NB4 (cell line): Measurements from ENCODE around the gene CYTH3.
"Not testable (repeated sequence)": the region's sequence is repeated elsewhere in the genome, so short reads cannot be mapped to it uniquely, and the experiment has no call there.

ENCODE experiments used
- DNase-seq: peaks from one replicate; pipeline ENCODE4 v3.0.0; 2010; ENCODE audit warnings: low read depth
- H3K4me3 ChIP-seq: one replicate; pipeline ENCODE4 v1.5.1; 2011; ENCODE audit warnings: mild to moderate bottlenecking, low read depth, low read length, moderate library complexity
- MYC ChIP-seq: IDR thresholded peaks from 2 replicates; pipeline ENCODE4 v1.6.1; 2011; ENCODE audit warnings: low read depth, low read length
- POLR2A ChIP-seq: IDR thresholded peaks from 2 replicates; pipeline ENCODE4 v1.6.1; 2011; ENCODE audit warnings: mild to moderate bottlenecking; ENCODE audit not compliant: insufficient read length; ENCODE audit errors: extremely low read depth
- TF ChIP-seq, protein P1 (sequence below): IDR thresholded peaks from one replicate; pipeline ENCODE4 v1.5.1; 2012; ENCODE audit warnings: low read depth, low read length
- TF ChIP-seq, protein P2 (sequence below): IDR thresholded peaks from 2 replicates; pipeline ENCODE4 v1.6.1; 2011; ENCODE audit warnings: low read depth, low read length

CYTH3 gene

DNA sequence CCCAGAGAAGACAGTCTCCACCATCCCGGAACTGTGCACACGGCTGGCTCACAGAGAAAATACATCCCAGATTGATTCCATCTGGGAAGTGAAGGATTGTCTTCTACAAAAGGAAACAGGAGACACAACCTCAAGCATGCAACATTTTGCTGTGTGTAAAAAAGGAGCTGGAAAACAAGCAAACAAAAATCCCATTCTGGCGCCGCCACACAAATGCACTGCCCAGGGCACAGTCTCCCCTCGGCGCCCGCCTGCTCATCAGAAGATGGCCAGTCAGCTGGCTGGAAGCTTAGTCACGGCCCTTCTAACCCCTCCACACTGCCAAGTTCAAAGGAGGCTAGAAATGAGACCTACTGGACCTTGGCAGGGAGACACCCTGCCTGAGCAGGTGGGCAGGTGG, 14.1 kb upstream of the CYTH3 start:
- no peak for TF ChIP-seq MYC
- TF ChIP-seq, protein P1, sequence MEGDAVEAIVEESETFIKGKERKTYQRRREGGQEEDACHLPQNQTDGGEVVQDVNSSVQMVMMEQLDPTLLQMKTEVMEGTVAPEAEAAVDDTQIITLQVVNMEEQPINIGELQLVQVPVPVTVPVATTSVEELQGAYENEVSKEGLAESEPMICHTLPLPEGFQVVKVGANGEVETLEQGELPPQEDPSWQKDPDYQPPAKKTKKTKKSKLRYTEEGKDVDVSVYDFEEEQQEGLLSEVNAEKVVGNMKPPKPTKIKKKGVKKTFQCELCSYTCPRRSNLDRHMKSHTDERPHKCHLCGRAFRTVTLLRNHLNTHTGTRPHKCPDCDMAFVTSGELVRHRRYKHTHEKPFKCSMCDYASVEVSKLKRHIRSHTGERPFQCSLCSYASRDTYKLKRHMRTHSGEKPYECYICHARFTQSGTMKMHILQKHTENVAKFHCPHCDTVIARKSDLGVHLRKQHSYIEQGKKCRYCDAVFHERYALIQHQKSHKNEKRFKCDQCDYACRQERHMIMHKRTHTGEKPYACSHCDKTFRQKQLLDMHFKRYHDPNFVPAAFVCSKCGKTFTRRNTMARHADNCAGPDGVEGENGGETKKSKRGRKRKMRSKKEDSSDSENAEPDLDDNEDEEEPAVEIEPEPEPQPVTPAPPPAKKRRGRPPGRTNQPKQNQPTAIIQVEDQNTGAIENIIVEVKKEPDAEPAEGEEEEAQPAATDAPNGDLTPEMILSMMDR: no peak
- TF ChIP-seq, protein P2, sequence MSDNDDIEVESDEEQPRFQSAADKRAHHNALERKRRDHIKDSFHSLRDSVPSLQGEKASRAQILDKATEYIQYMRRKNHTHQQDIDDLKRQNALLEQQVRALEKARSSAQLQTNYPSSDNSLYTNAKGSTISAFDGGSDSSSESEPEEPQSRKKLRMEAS: no peak
- TF ChIP-seq POLR2A: no peak
- H3K4me3 ChIP-seq: no peak overlapping the region
- no peak for DNase-seq

DNA sequence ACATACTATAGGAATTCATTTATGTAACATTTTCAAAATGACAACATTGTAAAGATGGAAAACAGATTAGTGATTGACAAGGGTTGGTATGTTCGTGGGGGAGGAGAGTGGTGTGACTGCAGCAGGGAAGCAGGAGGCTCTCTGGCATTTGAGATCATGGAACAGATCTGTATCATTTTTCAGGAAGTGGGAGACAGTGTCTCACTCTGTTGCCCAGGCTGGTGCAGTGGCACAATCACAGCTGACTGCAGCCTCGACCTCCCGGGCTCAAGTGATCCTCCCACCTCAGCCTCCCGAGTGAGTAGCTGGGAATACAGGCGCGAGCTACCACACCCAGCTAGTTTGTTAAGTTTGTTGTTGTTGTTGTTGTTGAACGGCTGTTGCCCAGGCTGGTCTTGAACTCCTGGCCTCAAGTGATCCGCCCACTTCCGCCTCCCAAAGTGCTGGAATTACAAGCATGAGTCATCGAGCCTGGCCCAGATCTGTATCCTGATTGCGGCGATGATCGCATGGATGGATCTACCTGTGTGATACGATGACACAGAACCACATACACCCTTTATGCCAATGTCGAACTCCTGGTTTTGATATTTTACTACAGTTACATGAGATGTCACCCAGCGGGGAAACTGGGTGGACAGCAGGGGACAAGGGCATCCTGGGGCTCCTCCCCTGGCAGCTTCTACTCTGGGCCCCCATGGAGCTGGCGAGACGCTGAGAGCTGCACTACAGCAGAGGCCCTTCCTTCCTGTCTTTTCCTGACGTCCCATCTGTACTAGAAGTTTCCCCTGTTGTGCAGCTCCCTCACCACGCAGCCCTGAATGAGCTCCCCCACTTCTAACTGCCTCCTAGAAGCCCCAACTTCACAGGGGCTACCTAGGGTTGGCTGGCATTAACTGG, 12.3 kb upstream of the CYTH3 start:
- DNase-seq: no peak
- TF ChIP-seq, protein P2: no peak
- TF ChIP-seq, protein P1: no peak
- TF ChIP-seq MYC (no peak), POLR2A (no peak)
- H3K4me3 ChIP-seq: no peak overlapping the region

DNA sequence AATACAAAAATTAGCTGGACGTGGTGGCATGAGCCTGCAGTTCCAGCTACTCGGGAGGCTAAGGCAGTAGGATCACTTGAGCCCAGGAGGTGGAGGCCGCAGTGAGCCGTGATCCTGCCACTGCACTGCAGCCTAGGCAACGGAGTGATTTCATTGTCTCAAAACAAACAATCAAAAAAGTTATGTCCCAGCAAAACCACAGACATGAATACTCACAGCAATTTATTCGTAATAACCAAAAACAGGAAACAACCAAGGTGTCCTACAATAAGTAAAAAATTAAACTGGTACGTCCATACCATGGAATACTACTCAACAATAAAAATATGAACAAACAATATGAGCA, 11.6 kb upstream of the CYTH3 start:
- H3K4me3 ChIP-seq: no peak overlapping the region
- TF ChIP-seq, protein P1: no peak
- no peak for TF ChIP-seq MYC
- no peak for TF ChIP-seq POLR2A
- TF ChIP-seq, protein P2: no peak
- DNase-seq: no peak

DNA sequence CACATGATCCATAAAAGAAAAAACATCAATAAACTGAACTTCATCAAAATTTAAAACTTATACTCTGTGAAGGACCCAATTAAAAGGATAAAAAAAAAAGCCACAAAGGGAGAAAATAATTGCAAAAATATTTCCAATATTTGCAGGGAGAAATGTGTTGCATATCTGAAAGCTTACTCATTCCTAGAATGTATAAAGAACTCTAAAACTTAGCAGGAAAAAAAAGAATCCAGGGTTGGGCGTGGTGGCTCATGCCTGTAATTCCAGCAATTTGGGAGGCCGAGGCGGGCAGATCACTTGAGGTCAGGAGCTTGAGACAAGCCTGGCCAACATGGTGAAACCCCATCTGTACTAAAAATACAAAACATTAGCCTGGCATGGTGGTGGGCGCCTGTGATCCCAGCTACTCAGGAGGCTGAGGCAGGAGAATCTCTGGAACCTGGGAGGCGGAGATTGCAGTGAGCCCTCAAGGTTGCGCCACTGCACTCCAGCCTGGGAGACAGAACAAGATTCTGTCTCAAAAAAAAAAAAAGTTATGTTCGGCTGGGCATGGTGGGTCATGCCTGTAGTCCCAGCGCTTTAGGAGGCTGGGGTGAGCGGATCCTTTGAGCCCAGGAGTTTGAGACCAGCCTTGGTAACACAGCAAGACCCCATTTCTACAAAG, 11.1 kb upstream of the CYTH3 start:
- not testable (repeated sequence) for DNase-seq

DNA sequence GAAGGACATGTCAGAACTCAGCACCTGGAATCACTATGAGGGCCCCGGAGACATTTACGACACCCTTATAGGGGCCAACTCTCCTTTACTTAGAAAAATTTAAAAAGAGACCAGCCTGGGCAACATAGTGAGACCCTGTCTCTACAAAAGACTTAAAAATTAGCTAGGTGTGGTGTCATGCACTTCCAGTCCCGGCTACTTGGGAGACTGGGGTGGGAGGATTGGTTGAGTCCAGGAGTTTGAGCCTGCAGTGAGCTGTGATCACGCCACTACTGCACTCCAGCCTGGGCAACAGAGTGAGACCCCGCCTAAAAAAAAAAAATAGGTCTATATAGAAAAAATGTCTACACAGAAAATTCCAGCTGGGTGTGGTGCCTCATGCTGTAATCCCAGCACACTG, 7.5 kb upstream of the CYTH3 start:
- DNase-seq: no peak
- no peak for TF ChIP-seq MYC
- TF ChIP-seq, protein P2: no peak
- no peak for TF ChIP-seq POLR2A
- TF ChIP-seq, protein P1: no peak
- H3K4me3 ChIP-seq: no peak overlapping the region

More for the DNA sequence above, 11.1 kb upstream of the CYTH3 start:
- not testable (repeated sequence) for H3K4me3 ChIP-seq

DNA sequence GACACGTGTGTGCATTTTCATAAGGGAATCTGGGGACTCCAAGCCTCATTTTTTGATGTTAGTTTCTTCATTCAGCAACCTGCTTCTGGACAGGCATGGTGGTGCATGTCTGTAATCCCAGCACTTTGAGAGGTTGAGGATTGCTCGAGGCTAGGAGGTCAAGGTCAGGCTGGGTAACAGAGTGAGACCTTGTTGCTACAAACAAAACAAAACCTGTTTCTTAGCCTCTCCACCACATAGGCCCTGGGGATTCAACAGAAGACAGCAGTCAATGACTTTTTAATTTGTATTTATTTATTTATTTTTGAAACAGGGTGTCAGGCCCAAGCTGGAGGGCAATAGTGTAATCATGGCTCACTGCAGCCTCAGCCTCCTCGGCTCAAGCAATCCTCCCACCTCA, 6.9 kb upstream of the CYTH3 start:
- no peak overlapping the region for H3K4me3 ChIP-seq
- no peak for DNase-seq
- TF ChIP-seq POLR2A (no peak), MYC (no peak)
- TF ChIP-seq, protein P1: no peak
- TF ChIP-seq, protein P2: no peak
